Testis (tissue), 3 donors: ENCODE results near the gene CNNM3. TPM values are rescaled to one million over a fixed set of nuclear protein-coding genes. Genes with fewer than 3 reads are reported as not detected.

Source experiments
- DNase-seq: peaks from one replicate; pipeline ENCODE4 v3.0.0-alpha.2; 2019
- H3K27ac ChIP-seq, 2 donors: fragments of 200-600 bp; sonication (generic); one replicate each; pipeline ENCODE4 v1.5.1; 2019
- H3K27me3 ChIP-seq: fragments of 200-600 bp; sonication (generic); one replicate; pipeline ENCODE4 v1.5.1; 2019
- H3K36me3 ChIP-seq: fragments of 200-600 bp; sonication (generic); one replicate; pipeline ENCODE4 v1.5.1; 2017; ENCODE audit warnings: low read depth; ENCODE audit errors: missing control alignments
- H3K4me1 ChIP-seq: fragments of 200-600 bp; sonication (generic); one replicate; pipeline ENCODE4 v1.5.1; 2019
- H3K4me3 ChIP-seq, 2 donors: fragments of 200-600 bp; sonication (generic); one replicate each; pipeline ENCODE4 v1.5.1; 2017 to 2019
- H3K9me3 ChIP-seq: fragments of 200-600 bp; sonication (generic); one replicate; pipeline ENCODE4 v1.5.1; 2017
- POLR2A ChIP-seq: fragments of 450-650 bp; IDR thresholded peaks from one replicate; pipeline ENCODE4 v1.6.1; 2017; ENCODE audit warnings: antibody characterized with exemption, mild to moderate bottlenecking, moderate library complexity
- WGBS, 2 donors: methylation state at CpG; one replicate each; pipeline ENCODE4 v1.1.5; 2018; 5-methylcytosine and 5-hydroxymethylcytosine counted together
- intact Hi-C: fragments of 100-400 bp; cut with DNase I; formaldehyde crosslinking; loops from one replicate; pipeline ENCODE4 v1.15.1; 2023; ENCODE audit warnings: low total_unique reads
- polyA plus RNA-seq: library from polyadenylated mRNA; stranded (reverse); fragments of 350-450 nt; fragmentation: Illumina TruSeq; extraction: RNeasy Lipid Tissue Mini Kit (QIAGEN cat#74804); gene quantifications from one replicate; pipeline ENCODE4 v1.2.3, GENCODE V29; 2014; ENCODE audit warnings: low read depth, low replicate concordance; ENCODE audit not compliant: insufficient read depth
- total RNA-seq, 2 donors: library from RNA; depleted of rRNA; stranded (reverse); fragments of >200 nt; gene quantifications; one replicate each; pipeline ENCODE4 v1.2.3, GENCODE V29; 2016
- TF ChIP-seq, protein P1 (sequence below), 3 experiments: fragments of 450-650 bp in 2 of 3; fragments of 200-600 bp in 1 of 3; sonication (generic) in 1 of 3; IDR thresholded peaks; one replicate each; pipeline ENCODE4 v1.5.1; 2016 to 2019; ENCODE audit warnings: antibody characterized with exemption in 3 of 3, mild to moderate bottlenecking in 2 of 3, moderate library complexity in 1 of 3

CNNM3 gene
- total and polyA plus RNA-seq, 3 donors from 2014 or later = 32.2 to 33.6 (median 33.5) TPM

DNA sequence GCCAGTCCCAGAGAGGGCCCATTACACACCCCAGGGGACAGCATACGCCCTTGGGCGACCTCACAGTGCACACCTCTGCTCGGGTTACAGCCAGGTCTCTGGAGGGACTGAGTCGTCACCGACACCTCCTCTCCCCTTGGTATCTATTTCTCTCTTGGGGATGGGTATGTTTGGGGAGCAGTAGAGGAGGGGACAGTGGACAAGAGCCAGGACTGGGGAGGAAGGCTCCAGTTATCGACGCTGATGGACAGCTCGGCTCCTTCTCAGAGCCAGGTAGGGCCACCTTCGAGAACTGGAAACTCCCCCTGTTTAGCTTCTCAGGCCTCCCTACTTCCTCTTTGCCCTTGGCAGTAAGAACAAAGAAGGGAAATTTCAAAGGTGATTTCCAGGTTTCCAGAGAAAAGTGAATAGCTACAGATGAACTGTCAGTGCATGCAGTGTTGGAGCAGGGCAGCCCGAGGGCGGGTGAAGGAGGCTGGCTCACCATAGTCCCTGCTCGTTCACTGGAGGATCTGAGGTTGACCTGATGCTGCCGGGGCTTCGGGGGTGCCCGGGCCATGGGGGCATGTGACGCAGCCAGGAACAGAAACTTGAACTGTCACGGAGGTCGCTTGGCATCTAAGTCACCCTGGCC lies 58.2 kb downstream of the CNNM3 start:
- Histone ChIP-seq H3K9me3 (no peaks in the 10 kb centered on the region), H3K36me3 (no peaks in the 10 kb centered on the region), H3K27me3 (no peaks in the 10 kb centered on the region), H3K27ac (no peak overlapping the region), H3K4me1 (peaks cover 12% of the 10 kb centered on the region), H3K4me3 (no peak overlapping the region)
- intact Hi-C loops = no loop called here
- 55 to 74% methylated on average over 18 of the region's 18 CpGs for WGBS, 2 donors
- TF ChIP-seq, protein P1, sequence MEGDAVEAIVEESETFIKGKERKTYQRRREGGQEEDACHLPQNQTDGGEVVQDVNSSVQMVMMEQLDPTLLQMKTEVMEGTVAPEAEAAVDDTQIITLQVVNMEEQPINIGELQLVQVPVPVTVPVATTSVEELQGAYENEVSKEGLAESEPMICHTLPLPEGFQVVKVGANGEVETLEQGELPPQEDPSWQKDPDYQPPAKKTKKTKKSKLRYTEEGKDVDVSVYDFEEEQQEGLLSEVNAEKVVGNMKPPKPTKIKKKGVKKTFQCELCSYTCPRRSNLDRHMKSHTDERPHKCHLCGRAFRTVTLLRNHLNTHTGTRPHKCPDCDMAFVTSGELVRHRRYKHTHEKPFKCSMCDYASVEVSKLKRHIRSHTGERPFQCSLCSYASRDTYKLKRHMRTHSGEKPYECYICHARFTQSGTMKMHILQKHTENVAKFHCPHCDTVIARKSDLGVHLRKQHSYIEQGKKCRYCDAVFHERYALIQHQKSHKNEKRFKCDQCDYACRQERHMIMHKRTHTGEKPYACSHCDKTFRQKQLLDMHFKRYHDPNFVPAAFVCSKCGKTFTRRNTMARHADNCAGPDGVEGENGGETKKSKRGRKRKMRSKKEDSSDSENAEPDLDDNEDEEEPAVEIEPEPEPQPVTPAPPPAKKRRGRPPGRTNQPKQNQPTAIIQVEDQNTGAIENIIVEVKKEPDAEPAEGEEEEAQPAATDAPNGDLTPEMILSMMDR (IDR thresholded peaks at IDR 0.05) = no peak
- TF ChIP-seq POLR2A = no peak
- DNase-seq = no peak

DNA sequence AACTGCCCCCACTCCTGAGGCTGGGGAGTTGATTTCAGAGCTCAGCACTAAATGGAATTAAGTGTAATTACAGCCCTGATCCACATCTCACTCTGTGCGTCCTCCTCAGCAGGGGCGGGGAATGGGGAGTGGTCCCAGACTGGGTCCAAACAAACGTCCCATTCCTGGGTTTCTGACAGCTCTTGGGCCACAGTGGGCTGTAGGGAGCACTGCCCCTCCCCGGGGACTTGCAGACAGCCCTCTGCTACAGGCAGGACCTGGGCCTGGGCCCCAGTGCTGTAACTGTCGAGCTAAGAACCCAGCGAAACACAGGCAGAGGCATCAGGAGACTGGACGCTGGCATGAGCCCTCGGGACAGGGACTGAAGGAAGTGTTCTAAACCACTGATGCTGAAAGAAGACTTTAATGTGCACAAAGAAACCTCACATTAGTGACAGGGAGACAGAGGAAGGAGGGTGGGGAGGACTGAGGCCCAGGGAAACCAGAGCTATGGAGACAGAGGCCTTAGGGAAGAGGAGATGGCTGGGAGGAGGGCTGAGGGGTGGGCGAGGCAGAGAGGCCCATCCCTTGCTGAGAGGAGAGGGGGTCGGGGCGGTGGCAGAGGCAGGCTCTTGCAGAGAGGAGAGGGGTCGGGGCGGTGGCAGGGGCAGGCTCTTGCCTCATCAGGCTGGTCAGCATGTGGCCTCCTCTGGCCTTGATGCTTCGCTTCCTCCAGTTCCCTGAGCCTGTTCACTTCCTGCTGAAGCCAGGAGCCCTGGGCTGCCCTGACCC lies 59.6 kb downstream of the CNNM3 start:
- H3K9me3 ChIP-seq = no peaks in the 10 kb centered on the region
- intact Hi-C loops = no loop called here
- peaks cover 6% of the 10 kb centered on the region for H3K4me1 ChIP-seq
- no peak for DNase-seq
- H3K27ac ChIP-seq = no peak overlapping the region
- TF ChIP-seq, protein P1 (IDR thresholded peaks at IDR 0.05) = no peak
- TF ChIP-seq POLR2A = no peak
- 80 to 85% methylated on average over 12 to 14 of the region's 14 CpGs for WGBS, 2 donors
- no peak overlapping the region for H3K4me3 ChIP-seq
- H3K27me3 ChIP-seq = no peaks in the 10 kb centered on the region
- no peaks in the 10 kb centered on the region for H3K36me3 ChIP-seq

DNA sequence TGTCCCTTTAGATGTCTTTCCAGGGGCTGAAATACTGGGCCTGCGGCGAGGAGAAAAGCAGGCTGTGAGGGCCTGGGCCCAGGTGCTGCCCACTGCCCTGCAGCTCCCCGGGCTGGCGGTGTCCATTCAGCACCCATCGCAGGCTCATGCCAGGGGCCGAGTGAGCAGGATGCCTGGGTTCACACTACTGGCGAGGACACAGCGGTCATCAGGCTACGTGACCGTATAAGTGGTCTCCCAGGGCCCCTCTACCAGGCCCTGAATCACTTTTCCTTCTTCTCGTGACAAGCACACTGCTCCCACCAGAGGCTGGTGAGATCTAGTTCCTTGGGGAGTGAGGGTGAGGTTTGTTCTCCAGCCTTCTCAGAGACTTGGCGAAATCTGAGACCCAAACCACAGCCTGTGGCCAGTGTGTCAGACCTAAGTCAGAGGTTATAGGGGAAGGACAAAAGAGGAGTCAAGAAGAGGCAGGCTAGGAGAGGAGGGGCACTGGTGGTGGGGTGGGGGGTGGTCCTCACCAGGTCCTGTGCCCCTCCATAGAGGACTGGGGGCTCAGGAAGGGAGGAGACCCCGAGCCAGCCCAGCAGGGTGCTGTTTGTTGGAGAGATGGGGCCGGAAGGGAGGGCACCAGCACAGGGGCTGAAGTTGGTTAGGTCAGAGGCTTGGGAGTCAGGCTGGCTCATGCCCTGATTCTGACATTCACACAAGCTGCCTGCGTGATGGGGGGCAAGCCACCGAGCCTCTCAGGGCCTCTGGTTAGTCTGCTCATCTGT lies 60.4 kb downstream of the CNNM3 start:
- Histone ChIP-seq H3K9me3 (no peaks in the 10 kb centered on the region), H3K4me3 (no peak overlapping the region), H3K36me3 (no peaks in the 10 kb centered on the region), H3K27me3 (no peaks in the 10 kb centered on the region), H3K27ac (no peak overlapping the region), H3K4me1 (peaks cover 5% of the 10 kb centered on the region)
- TF ChIP-seq, protein P1 (IDR thresholded peaks at IDR 0.05) = no peak
- no peak for TF ChIP-seq POLR2A
- 78 to 93% methylated on average over 5 to 16 of the region's 16 CpGs for WGBS, 2 donors
- intact Hi-C loops = no loop called here
- DNase-seq = no peak

DNA sequence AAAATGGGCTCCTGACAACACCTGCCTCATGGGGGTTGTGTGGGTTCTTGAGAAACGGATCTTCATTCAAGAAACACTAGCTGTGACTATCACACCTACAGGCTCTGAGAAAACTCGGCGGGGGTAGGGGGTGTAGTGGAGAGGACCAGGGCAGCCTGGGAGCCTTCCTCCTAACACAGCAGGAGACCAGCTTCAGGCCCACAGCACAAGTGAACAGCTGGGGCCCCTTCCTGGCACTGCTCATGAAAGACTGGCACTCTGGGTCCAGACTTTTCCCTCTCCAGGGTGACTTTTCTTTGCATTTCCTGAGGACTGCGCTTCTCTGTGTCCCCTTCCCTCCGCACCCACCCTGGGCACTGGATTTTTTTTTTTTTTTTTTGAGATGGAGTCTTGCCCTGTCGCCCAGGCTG lies 61.0 kb downstream of the CNNM3 start:
- DNase-seq = no peak
- TF ChIP-seq, protein P1 (IDR thresholded peaks at IDR 0.05) = no peak
- no peak for TF ChIP-seq POLR2A
- no peaks in the 10 kb centered on the region for H3K9me3 ChIP-seq
- intact Hi-C loops = no loop called here
- H3K4me3 ChIP-seq = no peak overlapping the region
- no peaks in the 10 kb centered on the region for H3K36me3 ChIP-seq
- H3K27me3 ChIP-seq = no peaks in the 10 kb centered on the region
- peaks cover 5% of the 10 kb centered on the region for H3K4me1 ChIP-seq
- no peak overlapping the region for H3K27ac ChIP-seq
- 90% methylated on average over 5 to 6 of the region's 6 CpGs for WGBS, 2 donors
